Measurements from ENCODE around the gene RRAGD.

The RRAGD gene

DNA sequence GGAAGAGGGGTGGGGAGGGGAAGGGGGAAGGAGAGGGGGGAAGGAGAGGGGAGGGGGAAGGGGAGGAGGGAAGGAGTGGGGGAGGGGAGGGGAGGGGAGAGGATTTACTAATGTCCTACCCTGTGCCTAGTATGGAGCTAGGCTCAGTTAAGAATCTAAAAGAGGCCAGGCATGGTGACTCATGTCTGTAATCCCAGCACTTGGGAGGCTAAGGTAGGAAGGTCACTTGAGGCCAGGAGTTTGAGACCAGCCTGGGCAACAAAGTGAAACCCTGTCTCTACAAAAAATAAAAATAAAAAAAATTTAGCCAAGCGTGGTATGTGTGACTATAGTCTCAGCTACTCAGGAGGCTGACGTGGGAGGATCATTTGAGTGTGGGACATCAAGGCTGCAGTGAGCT, 72.5 kb downstream of the RRAGD start:
- DNase-seq (ENCODE audit: low spot score) = no peak

GRCh38 chr6:89335164-89335563, 76.9 kb downstream of the RRAGD start:
- no peak for DNase-seq (ENCODE audit: low spot score)

- DNase-seq (ENCODE audit: low spot score) = no peak
Measured at GRCh38 chr6:89330910-89331309, 81.2 kb downstream of the RRAGD start.

- no peak for DNase-seq (ENCODE audit: low spot score)
Measured at GRCh38 chr6:89328976-89329375, 83.1 kb downstream of the RRAGD start.

- DNase-seq (ENCODE audit: low spot score) = no peak
Measured at GRCh38 chr6:89324304-89324703, 87.8 kb downstream of the RRAGD start.

- DNase-seq (ENCODE audit: low spot score) = no peak
Measured at GRCh38 chr6:89323511-89323971, 88.5 kb downstream of the RRAGD start.

DNA sequence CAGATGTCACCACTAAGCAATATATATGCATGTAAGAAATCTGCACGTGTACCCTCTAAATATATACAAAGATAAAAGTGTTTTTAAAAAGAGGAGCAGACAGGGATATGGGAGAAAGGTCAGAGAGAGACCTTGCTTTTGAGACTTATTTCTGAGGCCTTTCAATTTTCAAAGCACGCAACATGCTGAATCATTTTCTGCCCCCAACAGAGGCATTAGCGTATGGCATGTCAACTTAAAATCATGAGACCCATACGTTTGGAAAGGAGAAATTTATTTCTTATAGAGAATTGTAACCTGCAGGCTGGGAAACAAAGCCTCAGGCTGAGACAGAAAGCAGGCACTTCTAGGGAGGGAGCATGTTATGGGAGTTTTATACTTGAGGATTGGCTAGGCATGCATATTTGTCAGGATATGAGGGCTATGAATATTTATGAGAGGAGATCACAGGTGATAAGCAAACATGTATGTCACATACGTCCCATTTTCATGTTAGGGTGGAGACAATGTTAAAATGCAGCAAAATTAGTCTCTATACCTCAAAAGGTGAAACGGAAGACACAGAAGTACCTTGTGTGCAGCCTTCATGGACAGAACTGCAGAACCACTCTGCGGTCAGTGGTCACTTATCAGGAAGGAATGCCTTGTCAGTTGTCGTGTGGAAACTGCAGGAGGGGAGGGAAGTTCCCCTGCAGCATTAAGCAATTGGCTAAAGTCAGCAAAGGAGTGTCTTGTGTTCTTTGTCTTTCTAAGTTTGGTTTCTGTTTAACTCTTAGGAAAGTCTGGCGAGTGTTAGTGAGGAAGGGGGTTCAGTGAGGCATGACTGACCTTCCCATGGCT, 90.7 kb downstream of the RRAGD start:
- no peak for DNase-seq (ENCODE audit: low spot score)

GRCh38 chr6:89320012-89320559, 92.0 kb downstream of the RRAGD start:
- no peak for DNase-seq (ENCODE audit: low spot score)

- no peak for DNase-seq (ENCODE audit: low spot score)
Measured at GRCh38 chr6:89317067-89317466, 95.0 kb downstream of the RRAGD start.

DNA sequence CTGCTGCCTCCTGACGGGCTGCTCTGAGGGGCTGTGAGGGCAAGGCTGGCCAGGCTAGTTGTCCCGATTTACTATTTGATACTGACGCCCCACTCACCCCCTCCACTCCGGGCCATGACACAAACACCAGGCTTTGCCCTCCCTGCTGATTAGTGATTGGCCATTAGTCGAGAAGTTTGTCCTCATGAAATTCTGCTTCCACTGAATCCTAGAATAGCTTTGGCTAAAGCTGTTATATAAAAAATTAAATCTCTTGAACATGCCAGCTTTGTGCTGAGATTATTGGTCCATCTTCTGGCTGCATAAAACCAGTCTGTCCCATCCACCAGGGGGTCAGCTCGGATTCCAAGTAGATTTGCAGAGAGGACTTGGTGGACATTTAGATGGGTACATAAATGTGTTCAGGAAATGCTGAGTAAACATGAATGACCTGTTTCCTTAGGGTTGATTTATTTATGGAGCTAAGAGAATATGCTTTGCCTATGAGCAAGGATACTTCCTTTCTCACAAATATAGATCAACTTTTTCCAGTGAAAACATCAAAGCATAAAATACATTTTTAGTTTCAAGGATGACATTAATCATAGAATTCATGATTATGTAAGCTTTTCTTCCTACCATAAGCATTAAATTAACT, 96.7 kb downstream of the RRAGD start, which contains the start of gene GABRR2:
Gene GABRR2 (minus strand): TSS at position 51 of the 637 bp plus-strand sequence. CDS start 134 bp downstream, outside the sequence.
- DNase-seq (ENCODE audit: low spot score) = no peak

DNA sequence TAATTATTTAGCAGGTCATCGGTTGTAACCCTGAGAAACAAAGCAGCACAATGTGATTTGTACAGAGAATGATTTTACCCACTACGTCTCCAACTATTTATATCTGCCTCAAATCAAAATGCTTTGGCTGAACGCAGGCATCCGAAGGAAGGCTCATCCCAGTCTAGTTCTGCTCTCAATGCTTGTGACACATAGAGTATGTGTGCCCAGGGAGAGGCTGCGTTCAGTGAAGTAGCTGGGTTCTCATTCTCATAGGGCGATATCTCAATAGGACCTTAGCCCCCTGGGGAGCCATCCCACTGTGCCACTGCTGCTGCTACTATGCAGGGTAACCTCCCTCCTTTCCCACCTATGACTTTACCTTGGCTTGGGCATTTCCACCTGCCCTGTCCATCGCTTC, 97.4 kb downstream of the RRAGD start:
- DNase-seq (ENCODE audit: low spot score) = no peak
